OCI-LY1 (cell line): Measurements from ENCODE around the gene SDK2.
A peak's percentile ranks its signal among the peaks of the same experiment; 100 is the strongest.

Experiments
- H2AFZ ChIP-seq: fragments of 200-600 bp; sonication (generic), shearing (Covaris generic); 2 replicates; pipeline ENCODE4 v1.6.0; 2014; ENCODE audit warnings: antibody characterized with exemption, mild to moderate bottlenecking, low read length
- H3F3A ChIP-seq: fragments of 200-600 bp; sonication (generic), shearing (Covaris generic); 2 replicates; pipeline ENCODE4 v1.6.0; 2014; ENCODE audit warnings: mild to moderate bottlenecking, antibody characterized with exemption, low read length, moderate library complexity; ENCODE audit not compliant: insufficient read depth
- H3K27ac ChIP-seq: fragments of 200-600 bp; sonication (generic); 2 replicates; pipeline ENCODE4 v1.5.1; 2014; ENCODE audit warnings: low read length, mixed run types, mild to moderate bottlenecking, low read depth; ENCODE audit not compliant: poor library complexity, severe bottlenecking
- H3K27me3 ChIP-seq: fragments of 200-600 bp; sonication (generic); 2 replicates; pipeline ENCODE4 v1.6.0; 2014; ENCODE audit warnings: antibody characterized with exemption, mild to moderate bottlenecking, low read length, moderate library complexity; ENCODE audit not compliant: insufficient read depth
- H3K36me3 ChIP-seq: fragments of 200-600 bp; sonication (generic); 2 replicates; pipeline ENCODE4 v1.6.1; 2014; ENCODE audit warnings: mild to moderate bottlenecking, antibody characterized with exemption, low read length, moderate library complexity, mixed read lengths; ENCODE audit not compliant: insufficient read depth
- H3K4me1 ChIP-seq: fragments of 200-600 bp; sonication (generic); 2 replicates; pipeline ENCODE4 v1.5.1; 2014; ENCODE audit warnings: mild to moderate bottlenecking, low read length, moderate library complexity; ENCODE audit not compliant: insufficient read depth, severe bottlenecking
- H3K4me2 ChIP-seq: fragments of 200-600 bp; sonication (generic), shearing (Covaris generic); 2 replicates; pipeline ENCODE4 v1.6.1; 2014; ENCODE audit warnings: low read length
- H3K4me3 ChIP-seq: fragments of 200-600 bp; sonication (generic); 2 replicates; pipeline ENCODE4 v1.5.1; 2014; ENCODE audit warnings: low read length, low read depth, mild to moderate bottlenecking, mixed read lengths; ENCODE audit not compliant: poor library complexity, severe bottlenecking
- H3K79me2 ChIP-seq: fragments of 200-600 bp; shearing (Covaris generic); 2 replicates; pipeline ENCODE4 v1.6.1; 2016; ENCODE audit warnings: mixed run types, low read length, mixed read lengths; ENCODE audit not compliant: insufficient read depth
- H3K9ac ChIP-seq: fragments of 200-600 bp; sonication (generic), shearing (Covaris generic); 2 replicates; pipeline ENCODE4 v1.6.1; 2014; ENCODE audit warnings: mild to moderate bottlenecking, low read length, mixed read lengths
- H3K9me2 ChIP-seq: fragments of 200-600 bp; sonication (generic), shearing (Covaris generic); 2 replicates; pipeline ENCODE4 v1.6.1; 2014; ENCODE audit warnings: low read depth, mild to moderate bottlenecking, low read length, mixed read lengths
- H3K9me3 ChIP-seq: fragments of 200-600 bp; shearing (Covaris generic); 2 replicates; pipeline ENCODE4 v1.6.1; 2014; ENCODE audit warnings: low read length, mixed read lengths
- H4K20me1 ChIP-seq: fragments of 200-600 bp; sonication (generic), shearing (Covaris generic); 2 replicates; pipeline ENCODE4 v1.6.0; 2016; ENCODE audit warnings: mild to moderate bottlenecking, low read length; ENCODE audit not compliant: insufficient read depth
- CTCF ChIP-seq: fragments of 200-600 bp; sonication (generic), shearing (Covaris generic); IDR thresholded peaks from 2 replicates; pipeline ENCODE4 v1.5.1; 2017; ENCODE audit warnings: mild to moderate bottlenecking, antibody characterized with exemption, low read length, moderate library complexity, mixed read lengths
- EZH2 ChIP-seq: fragments of 200-600 bp; sonication (generic), shearing (Covaris generic); IDR thresholded peaks from 2 replicates; pipeline ENCODE4 v1.8.0; 2017; ENCODE audit warnings: borderline replicate concordance, mixed run types, mild to moderate bottlenecking, antibody characterized with exemption, low read length, moderate library complexity, mixed read lengths

The SDK2 gene

GRCh38 chr17:73647301-73647695, 3.1 kb upstream of the SDK2 start:
- TF ChIP-seq EZH2, result no peak
- TF ChIP-seq CTCF, result no peak
- no peak overlapping the region for H2AFZ ChIP-seq
- no peaks in the 10 kb centered on the region; the same call in 1 of the 2 replicates for H3K27me3 ChIP-seq
- H3F3A ChIP-seq, result no peaks in the 10 kb centered on the region
- no peak overlapping the region for H3K27ac ChIP-seq
- H3K4me1 ChIP-seq, result no peaks in the 10 kb centered on the region
- no peak overlapping the region for H3K4me2 ChIP-seq
- H3K9ac ChIP-seq, result no peak overlapping the region
- no peaks in the 10 kb centered on the region for H4K20me1 ChIP-seq
- no peak overlapping the region for H3K4me3 ChIP-seq
- no peaks in the 10 kb centered on the region for H3K9me2 ChIP-seq
- H3K9me3 ChIP-seq, result no peaks in the 10 kb centered on the region
- H3K79me2 ChIP-seq, result no peaks in the 10 kb centered on the region
- no peaks in the 10 kb centered on the region for H3K36me3 ChIP-seq

GRCh38 chr17:73646409-73647300, 2.4 kb upstream of the SDK2 start:
- H3K79me2 ChIP-seq, result no peaks in the 10 kb centered on the region
- TF ChIP-seq EZH2, result no peak
- TF ChIP-seq CTCF, result peak; percentile 24; the same call in 1 of the 2 replicates
- no peaks in the 10 kb centered on the region for H3K9me3 ChIP-seq
- H3K27me3 ChIP-seq, result no peaks in the 10 kb centered on the region; the same call in 1 of the 2 replicates
- no peaks in the 10 kb centered on the region for H3K36me3 ChIP-seq
- H3K9ac ChIP-seq, result no peak overlapping the region
- H3K4me3 ChIP-seq, result no peak overlapping the region
- H3K4me1 ChIP-seq, result no peaks in the 10 kb centered on the region
- H3K27ac ChIP-seq, result no peak overlapping the region
- H3K9me2 ChIP-seq, result no peaks in the 10 kb centered on the region
- no peaks in the 10 kb centered on the region for H4K20me1 ChIP-seq
- H2AFZ ChIP-seq, result no peak overlapping the region
- H3K4me2 ChIP-seq, result no peak overlapping the region
- no peaks in the 10 kb centered on the region for H3F3A ChIP-seq

- Histone ChIP-seq H3K36me3 (no peaks in the 10 kb centered on the region), H3K9me3 (no peaks in the 10 kb centered on the region), H3K4me3 (no peak overlapping the region), H3K9ac (no peak overlapping the region), H2AFZ (no peak overlapping the region), H3K27me3 (no peaks in the 10 kb centered on the region; the same call in 1 of the 2 replicates), H3F3A (no peaks in the 10 kb centered on the region), H3K4me2 (no peak overlapping the region), H3K27ac (no peak overlapping the region), H3K4me1 (no peaks in the 10 kb centered on the region), H3K79me2 (no peaks in the 10 kb centered on the region), H3K9me2 (no peaks in the 10 kb centered on the region), H4K20me1 (no peaks in the 10 kb centered on the region)
- no peak for TF ChIP-seq EZH2
- TF ChIP-seq CTCF, result no peak
Measured at GRCh38 chr17:73645050-73645871, 1.0 kb upstream of the SDK2 start.
